GM21528 (cell line): ENCODE data around the gene C10orf95.

ENCODE experiments used
- ATAC-seq: cut with Tn5 transposase; IDR thresholded peaks from one replicate; pipeline ENCODE4 v1.9.1; 2021; ENCODE audit warnings: mild to moderate bottlenecking, moderate library complexity; ENCODE audit not compliant: unreplicated experiment, low FRiP score

Gene C10orf95

DNA sequence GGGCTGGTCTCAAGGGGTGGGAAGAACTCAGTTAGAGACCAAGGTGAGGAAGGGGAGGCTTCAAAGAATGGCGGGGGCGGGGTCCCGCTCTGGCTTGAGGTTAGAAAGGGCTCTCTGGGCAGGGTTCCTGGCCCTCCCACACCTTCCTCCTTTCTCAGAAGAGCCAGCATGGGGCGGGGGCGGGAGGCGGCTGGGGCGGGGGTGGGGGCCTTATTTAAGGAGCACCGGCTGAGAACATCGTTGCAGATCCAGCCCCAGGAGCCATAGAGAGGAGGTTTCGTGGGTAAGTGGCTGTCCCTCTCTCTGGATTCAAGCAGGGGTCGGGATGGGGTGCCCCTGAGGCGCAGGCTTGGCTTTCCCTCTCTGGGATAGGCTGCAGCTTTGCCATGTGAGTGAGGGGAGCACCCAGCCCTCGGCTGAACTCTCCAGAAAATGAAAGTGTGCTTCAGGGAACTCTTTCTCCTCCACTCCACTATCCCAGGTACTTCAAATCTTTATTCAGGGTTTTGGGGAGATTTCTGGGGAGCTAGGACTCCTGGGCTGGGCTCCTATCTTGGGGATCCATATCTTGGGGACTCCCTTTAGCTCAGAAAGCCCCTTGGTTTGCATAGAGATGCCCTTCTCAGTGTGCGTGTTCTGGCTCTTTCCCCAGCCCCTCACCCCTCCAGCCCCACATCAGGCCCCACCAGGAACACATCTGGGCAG lies 15.7 kb downstream of the C10orf95 start:
- no peak for ATAC-seq

- no peak for ATAC-seq
These were observed 16.2 kb downstream of the C10orf95 start for GRCh38 chr10:102435133-102435497.

DNA sequence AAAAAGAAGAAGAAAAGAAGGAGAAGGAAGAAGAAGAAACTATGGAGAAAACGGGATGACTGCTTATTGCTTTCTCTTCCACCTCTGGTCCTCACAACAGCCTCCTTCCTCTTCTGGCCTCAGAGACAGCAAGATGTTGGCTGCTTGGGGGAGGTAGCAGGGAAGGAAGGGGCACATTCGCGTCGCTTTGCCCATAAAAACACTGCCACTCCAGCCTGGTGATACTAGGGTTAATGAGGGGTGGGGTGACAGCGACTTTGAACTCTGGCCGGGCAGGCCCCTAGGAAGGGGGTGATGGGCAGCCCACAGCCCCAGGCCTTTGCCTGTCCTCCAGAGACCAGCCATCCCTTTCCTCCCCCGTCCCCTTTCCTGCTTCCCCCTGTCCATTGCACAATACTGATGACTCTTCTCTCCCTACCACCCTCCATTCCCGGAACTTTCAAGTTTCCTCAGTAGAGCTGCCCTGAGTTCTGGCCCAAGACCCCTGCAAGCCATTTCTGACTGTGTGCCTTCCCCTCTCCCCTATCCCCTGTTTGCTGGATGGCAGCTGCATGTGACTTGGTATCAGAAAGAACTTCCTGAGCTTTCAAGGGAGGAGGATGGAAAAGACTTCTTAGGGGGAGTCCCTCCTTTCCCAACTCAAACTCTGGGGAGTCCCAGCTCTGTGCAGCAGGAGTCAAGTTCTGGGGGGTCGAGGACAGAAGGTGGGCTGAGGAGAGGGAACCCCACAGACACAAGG lies 16.8 kb downstream of the C10orf95 start:
- ATAC-seq = no peak

GRCh38 chr10:102433619-102434046 lies 17.7 kb downstream of the C10orf95 start:
- no peak for ATAC-seq

GRCh38 chr10:102432162-102432950 lies 19.0 kb downstream of the C10orf95 start, which contains the start of gene CUEDC2:
Gene CUEDC2, minus strand, starts transcription at chr10:102432574. Its CDS starts 7,386 bp downstream, at chr10:102425188.
- peak; percentile 86 for ATAC-seq

DNA sequence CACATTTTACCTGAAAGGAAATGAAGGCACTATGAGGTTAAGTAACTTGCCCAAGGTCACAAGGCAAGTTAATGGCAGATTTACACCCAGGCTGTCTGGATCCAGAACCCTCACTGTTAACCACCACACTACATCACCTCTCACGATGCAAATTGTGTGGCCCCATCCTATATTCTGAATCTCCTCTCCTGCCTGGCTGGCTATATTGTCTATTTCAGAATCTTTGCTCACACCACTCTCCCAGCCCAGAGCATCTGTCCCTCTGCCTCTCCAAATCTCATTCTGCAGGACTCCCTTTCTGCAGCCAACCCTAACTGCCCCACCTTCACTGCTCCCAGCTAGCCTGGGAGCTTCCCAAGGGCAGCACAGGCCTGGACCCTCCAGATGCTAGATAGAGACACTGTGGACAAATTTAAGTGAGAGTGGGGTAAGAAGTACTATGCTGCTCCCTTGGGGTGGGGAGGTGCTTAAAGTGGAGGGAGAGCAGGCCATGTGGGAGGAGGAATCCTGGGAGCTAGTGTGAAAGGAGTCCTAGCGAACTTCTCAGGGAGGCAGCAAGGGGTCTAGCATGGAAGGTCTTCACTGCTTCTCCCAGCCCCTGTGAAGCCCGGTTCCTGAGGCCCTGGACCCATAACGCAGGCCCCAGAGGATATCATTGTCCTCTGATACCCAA lies 19.8 kb downstream of the C10orf95 start:
- ATAC-seq = peak; percentile 7

- ATAC-seq = no peak
These were observed 21.9 kb downstream of the C10orf95 start for GRCh38 chr10:102429468-102429867.

- ATAC-seq = no peak
These were observed 24.5 kb downstream of the C10orf95 start for GRCh38 chr10:102426803-102427287.

DNA sequence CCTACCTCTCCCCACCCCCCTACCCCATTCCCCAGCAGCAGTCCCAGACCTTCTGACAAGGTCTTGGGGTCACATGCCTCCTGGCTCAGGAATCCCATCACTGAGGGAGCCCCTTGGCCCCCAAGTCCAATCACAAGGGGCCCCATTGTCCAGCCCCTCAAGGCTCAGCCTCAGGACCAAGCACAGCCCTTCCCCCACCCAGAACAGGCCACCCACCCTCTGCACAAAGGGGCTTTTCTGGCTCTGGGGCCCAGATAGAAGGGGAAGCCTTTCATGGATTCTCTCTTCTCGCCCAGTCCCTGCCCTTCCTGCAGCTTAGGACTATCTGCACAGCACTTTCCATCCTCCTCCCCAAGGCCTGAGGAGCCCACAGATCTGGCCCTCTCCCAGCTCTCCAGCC lies 25.9 kb downstream of the C10orf95 start:
- ATAC-seq = no peak

DNA sequence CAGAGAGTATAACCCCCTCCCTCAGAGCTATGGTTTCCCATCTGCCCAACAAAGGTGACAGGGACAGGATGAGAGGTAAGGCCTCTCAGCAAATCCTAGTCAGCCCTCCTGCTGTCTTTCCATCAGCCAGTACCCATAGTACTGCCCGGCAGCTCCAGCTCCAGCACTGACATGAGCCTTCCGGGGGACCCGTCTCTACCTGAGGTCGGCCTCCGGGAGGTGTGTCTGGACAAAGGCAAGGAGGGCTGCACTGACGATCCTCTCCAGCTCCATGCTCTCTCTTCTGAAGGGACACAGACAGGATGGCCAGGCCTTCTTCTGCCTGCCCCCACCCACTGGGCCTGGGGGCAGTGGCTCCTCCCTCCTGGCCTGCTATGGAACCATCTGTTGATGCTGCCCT lies 26.4 kb downstream of the C10orf95 start:
- ATAC-seq = no peak

GRCh38 chr10:102424145-102424544 lies 27.2 kb downstream of the C10orf95 start:
- no peak for ATAC-seq

GRCh38 chr10:102423372-102423968 lies 27.9 kb downstream of the C10orf95 start:
- ATAC-seq = no peak

- ATAC-seq = no peak
These were observed 28.7 kb downstream of the C10orf95 start for GRCh38 chr10:102422545-102423129.

- ATAC-seq = peak; percentile 2
These were observed 29.4 kb downstream of the C10orf95 start for GRCh38 chr10:102421757-102422512.

DNA sequence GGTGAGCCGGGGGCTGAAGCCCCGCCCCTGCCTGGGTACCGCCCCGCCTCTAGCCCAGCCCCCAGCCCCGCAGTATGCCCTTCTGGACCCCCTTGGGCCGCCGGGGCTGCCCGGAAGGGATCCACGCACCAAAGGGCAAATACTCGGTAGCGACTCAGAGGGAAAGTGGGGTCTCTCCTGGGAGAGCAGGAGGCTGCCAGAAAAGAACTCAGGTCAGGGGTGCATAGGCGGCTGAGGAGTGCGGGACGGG lies 29.9 kb downstream of the C10orf95 start:
- ATAC-seq = peak; percentile 21

GRCh38 chr10:102420714-102421506 lies 30.4 kb downstream of the C10orf95 start, which contains the start of gene FBXL15:
Gene FBXL15, plus strand, starts transcription at chr10:102420836. Its CDS starts 294 bp downstream, at chr10:102421130.
- peak; percentile 66 for ATAC-seq

DNA sequence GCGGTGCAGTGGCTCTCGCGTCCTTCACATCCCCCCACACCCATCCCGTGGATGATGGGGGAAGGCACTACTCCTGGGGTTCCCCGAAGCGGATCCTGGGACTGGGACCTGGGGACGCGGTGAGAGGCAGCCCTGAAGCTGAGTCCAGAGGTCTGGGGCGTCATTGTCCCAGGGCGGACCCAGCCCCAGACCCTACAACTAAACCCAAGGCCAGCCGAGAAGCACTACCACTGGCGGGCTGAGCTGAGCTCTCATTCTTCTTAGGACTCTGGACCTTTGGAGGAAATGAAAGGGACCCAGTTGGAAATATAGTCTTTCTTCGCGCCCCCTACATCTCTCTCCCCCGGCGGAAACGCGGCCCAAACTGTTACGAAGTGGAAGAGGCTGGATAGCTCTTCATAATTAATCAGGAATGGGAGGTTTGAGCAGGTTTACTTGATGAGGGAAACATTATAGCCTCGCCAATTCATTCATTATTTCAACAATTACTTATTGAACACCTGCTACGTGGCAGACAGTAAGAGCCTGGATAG lies 31.1 kb downstream of the C10orf95 start:
- ATAC-seq = no peak
